Adipose tissue (tissue), 3 donors: ENCODE measurements around the gene RBX1. TPM values are rescaled to one million over a fixed set of nuclear protein-coding genes. Genes with fewer than 3 reads are reported as not detected.
"Not testable (repeated sequence)": the region's sequence is repeated elsewhere in the genome, so short reads cannot be mapped to it uniquely, and the experiment has no call there.

Experiments used
- H3K27ac ChIP-seq: one replicate; pipeline ENCODE4 v1.5.1; 2013; ENCODE audit warnings: low read depth, low read length
- WGBS, 3 donors: extraction: QIAGEN DNeasy Blood & Tissue Kit; methylation state at CpG; one replicate each; pipeline ENCODE4 v1.1.7; 2013; 5-methylcytosine and 5-hydroxymethylcytosine counted together
- polyA plus RNA-seq, 3 donors: library from polyadenylated mRNA; stranded (reverse); fragments of 200-250 nt; gene quantifications; one replicate each; pipeline ENCODE4 v1.2.3, GENCODE V29; 2013
- donor health status: healthy with polysubstance abuse.
- donor health status: Bipolar disorder and iron deficiency.
- donor health status: healthy.

The RBX1 gene
- polyA plus RNA-seq: 10 to 100 TPM; 22.0 to 71.4 (median 49.7) TPM

- H3K27ac ChIP-seq: peak within 1 kb of the TSS; percentile 83
- WGBS, 3 donors: 1% methylated on average over 79 to 86 of the region's 86 CpGs
Measured at GRCh38 chr22:40950962-40951794, at the start of gene RBX1. Gene RBX1, plus strand, starts transcription at chr22:40951378. Its CDS starts 21 bp downstream, at chr22:40951399.

- WGBS, 3 donors: 100% methylated on average over 1 of the region's 1 CpG
- no peak overlapping the region for H3K27ac ChIP-seq
Measured at GRCh38 chr22:40904101-40904500, 47.1 kb upstream of the RBX1 start.

- no peak overlapping the region for H3K27ac ChIP-seq
- WGBS, 3 donors: 93 to 96% (median 95%) methylated on average over 6 of the region's 6 CpGs
Measured at GRCh38 chr22:40908895-40909294, 42.3 kb upstream of the RBX1 start.

- 88 to 99% (median 94%) methylated on average over 3 of the region's 3 CpGs for WGBS, 3 donors
- no peak overlapping the region for H3K27ac ChIP-seq
Measured at GRCh38 chr22:40911772-40912171, 39.4 kb upstream of the RBX1 start.

GRCh38 chr22:40912987-40913386 lies 38.2 kb upstream of the RBX1 start:
- WGBS, 3 donors: 91 to 99% (median 96%) methylated on average over 6 of the region's 6 CpGs
- H3K27ac ChIP-seq: not testable (repeated sequence)

- 77 to 89% (median 79%) methylated on average over 5 of the region's 5 CpGs for WGBS, 3 donors
- no peak overlapping the region for H3K27ac ChIP-seq
Measured at GRCh38 chr22:40919446-40919845, 31.7 kb upstream of the RBX1 start.

GRCh38 chr22:40920526-40920925 lies 30.7 kb upstream of the RBX1 start:
- H3K27ac ChIP-seq: no peak overlapping the region

GRCh38 chr22:40922484-40923303 lies 28.5 kb upstream of the RBX1 start:
- no peak overlapping the region for H3K27ac ChIP-seq
- 54 to 61% (median 59%) methylated on average over 5 of the region's 5 CpGs for WGBS, 3 donors

More at GRCh38 chr22:40920526-40920925, 30.7 kb upstream of the RBX1 start:
- 78 to 91% (median 80%) methylated on average over 9 of the region's 9 CpGs for WGBS, 3 donors

GRCh38 chr22:40928657-40929056 lies 22.5 kb upstream of the RBX1 start:
- H3K27ac ChIP-seq: no peak overlapping the region
- 71 to 87% (median 75%) methylated on average over 1 of the region's 1 CpG for WGBS, 3 donors

GRCh38 chr22:40932396-40932795 lies 18.8 kb upstream of the RBX1 start:
- 82 to 99% (median 87%) methylated on average over 2 of the region's 2 CpGs for WGBS, 3 donors
- no peak overlapping the region for H3K27ac ChIP-seq

- 89 to 91% (median 91%) methylated on average over 2 of the region's 2 CpGs for WGBS, 3 donors
- no peak overlapping the region for H3K27ac ChIP-seq
Measured at GRCh38 chr22:40939202-40939601, 12.0 kb upstream of the RBX1 start.

- H3K27ac ChIP-seq: no peak overlapping the region
- WGBS, 3 donors: 5% methylated on average over 19 to 21 of the region's 21 CpGs
Measured at GRCh38 chr22:40951795-40952605, 822 bp downstream of the RBX1 start.

GRCh38 chr22:40953471-40953870 lies 2.3 kb downstream of the RBX1 start:
- no peak overlapping the region for H3K27ac ChIP-seq

GRCh38 chr22:40954113-40954512 lies 2.9 kb downstream of the RBX1 start:
- H3K27ac ChIP-seq: no peak overlapping the region

More at GRCh38 chr22:40953471-40953870, 2.3 kb downstream of the RBX1 start:
- 60 to 71% (median 62%) methylated on average over 2 of the region's 2 CpGs for whole genome bisulfite sequencing, 3 donors

GRCh38 chr22:40955571-40955970 lies 4.4 kb downstream of the RBX1 start:
- WGBS, 3 donors: 78 to 83% (median 80%) methylated on average over 3 of the region's 3 CpGs
- H3K27ac ChIP-seq: no peak overlapping the region

More at GRCh38 chr22:40954113-40954512, 2.9 kb downstream of the RBX1 start:
- WGBS, 3 donors: 74 to 90% (median 87%) methylated on average over 4 of the region's 4 CpGs

- H3K27ac ChIP-seq: no peak overlapping the region
- 90 to 93% (median 93%) methylated on average over 7 of the region's 7 CpGs for WGBS, 3 donors
Measured at GRCh38 chr22:40957601-40958000, 6.4 kb downstream of the RBX1 start.

- no peak overlapping the region for H3K27ac ChIP-seq
- WGBS, 3 donors: 70 to 77% (median 74%) methylated on average over 2 of the region's 2 CpGs
Measured at GRCh38 chr22:40958299-40958698, 7.1 kb downstream of the RBX1 start.

GRCh38 chr22:40960145-40960544 lies 9.0 kb downstream of the RBX1 start:
- WGBS, 3 donors: 60 to 88% (median 83%) methylated on average over 2 of the region's 2 CpGs
- H3K27ac ChIP-seq: no peak overlapping the region
